GM19239 (cell line): ENCODE measurements around the gene IRF6.
"Not testable (repeated sequence)": the region's sequence is repeated elsewhere in the genome, so short reads cannot be mapped to it uniquely, and the experiment has no call there.

ENCODE experiments used
- DNase-seq: peaks from one replicate; pipeline ENCODE4 v3.0.0; 2011; ENCODE audit warnings: low spot score; ENCODE audit not compliant: insufficient read length
- FAIRE-seq: peaks from 2 replicates; lab custom pipeline; 2011; peaks lifted over from hg19 to GRCh38; lab: Jason Lieb, UNC

Gene IRF6

GRCh38 chr1:209797978-209798639, 7.8 kb downstream of the IRF6 start:
- no peak for FAIRE-seq
- no peak for DNase-seq

DNA sequence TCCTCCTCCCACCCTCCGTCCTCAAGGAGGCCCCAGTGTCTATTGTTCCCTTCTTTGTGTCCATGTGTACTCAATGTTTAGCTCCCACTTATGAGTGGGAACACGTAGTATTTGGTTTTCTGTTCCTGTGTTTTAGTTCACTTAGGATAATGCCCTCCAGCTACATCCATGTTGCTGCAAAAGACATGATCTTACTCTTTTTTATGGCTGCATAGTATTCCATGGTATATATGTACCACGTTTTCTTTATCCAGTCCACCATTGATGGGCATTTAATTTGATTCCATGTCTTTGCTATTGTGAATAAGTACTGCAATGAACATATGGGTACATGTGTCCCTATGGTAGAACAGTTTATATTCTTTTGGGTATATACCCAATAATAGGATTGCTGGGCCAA, 12.2 kb downstream of the IRF6 start:
- not testable (repeated sequence) for DNase-seq, FAIRE-seq

- DNase-seq (no peak), FAIRE-seq (no peak)
Measured at GRCh38 chr1:209791920-209792319, 14.0 kb downstream of the IRF6 start.

- FAIRE-seq (no peak), DNase-seq (no peak)
Measured at GRCh38 chr1:209790286-209791193, 15.4 kb downstream of the IRF6 start.

- DNase-seq: no peak
- FAIRE-seq: no peak
Measured at GRCh38 chr1:209789245-209789644, 16.7 kb downstream of the IRF6 start.

- DNase-seq: no peak
- no peak for FAIRE-seq
Measured at GRCh38 chr1:209787551-209787950, 18.4 kb downstream of the IRF6 start.

GRCh38 chr1:209786146-209786545, 19.8 kb downstream of the IRF6 start:
- DNase-seq: no peak
- FAIRE-seq: no peak

GRCh38 chr1:209785592-209785991, 20.4 kb downstream of the IRF6 start:
- no peak for DNase-seq
- no peak for FAIRE-seq

DNA sequence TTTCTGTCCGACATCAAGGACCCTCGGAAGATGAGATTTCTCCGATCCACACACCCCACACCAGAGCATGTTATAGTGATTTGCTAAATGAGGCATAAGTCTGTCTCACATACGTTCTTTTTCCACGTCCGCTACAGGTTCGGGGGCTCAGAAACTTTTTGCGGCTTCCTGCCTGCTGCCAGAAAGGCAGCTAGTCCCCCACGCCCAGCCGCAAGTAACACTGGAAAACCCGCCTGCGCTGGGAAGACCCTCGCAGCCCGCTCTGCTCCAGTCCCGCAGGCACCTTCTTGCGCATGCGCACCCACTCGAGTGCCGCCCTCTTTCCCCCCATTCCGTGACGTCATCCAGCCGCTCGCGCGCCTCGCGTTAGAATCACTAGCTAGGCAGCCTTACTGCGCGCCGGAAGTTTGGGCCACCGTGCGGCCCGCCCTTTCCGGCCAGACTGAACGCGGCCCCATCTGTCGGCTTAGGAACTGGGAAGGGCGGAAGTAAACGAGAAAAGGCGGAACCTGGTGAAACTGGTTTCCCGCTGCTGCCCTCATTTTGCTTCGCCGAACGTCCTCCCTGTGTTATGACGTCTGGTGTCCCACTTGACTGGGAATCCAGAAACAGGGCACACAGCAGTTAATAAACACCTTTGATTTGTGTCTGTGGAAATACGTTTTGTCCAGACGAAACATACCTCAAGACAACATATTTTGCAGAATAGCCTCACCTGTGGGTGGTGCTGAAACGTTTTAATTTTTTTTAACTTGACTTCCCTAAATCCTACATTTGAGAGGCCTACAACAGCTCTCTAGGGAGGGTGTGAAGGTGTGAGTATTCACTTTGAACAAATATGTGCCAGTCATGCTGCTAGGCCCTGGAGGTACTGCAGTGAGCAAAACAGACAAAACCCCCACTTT, 21.4 kb downstream of the IRF6 start, which contains the start of gene C1orf74:
C1orf74 (minus strand) TSS at position 295 of the 905 bp plus-strand sequence. CDS start 925 bp downstream, outside the sequence.
- FAIRE-seq: peak; percentile 99
- peak; percentile 84 for DNase-seq

GRCh38 chr1:209783386-209783785, 22.6 kb downstream of the IRF6 start:
- no peak for FAIRE-seq

GRCh38 chr1:209780268-209780667, 25.7 kb downstream of the IRF6 start:
- FAIRE-seq (peak; percentile 18), DNase-seq (no peak)

More at GRCh38 chr1:209783386-209783785, 22.6 kb downstream of the IRF6 start:
- no peak for DNase-seq

DNA sequence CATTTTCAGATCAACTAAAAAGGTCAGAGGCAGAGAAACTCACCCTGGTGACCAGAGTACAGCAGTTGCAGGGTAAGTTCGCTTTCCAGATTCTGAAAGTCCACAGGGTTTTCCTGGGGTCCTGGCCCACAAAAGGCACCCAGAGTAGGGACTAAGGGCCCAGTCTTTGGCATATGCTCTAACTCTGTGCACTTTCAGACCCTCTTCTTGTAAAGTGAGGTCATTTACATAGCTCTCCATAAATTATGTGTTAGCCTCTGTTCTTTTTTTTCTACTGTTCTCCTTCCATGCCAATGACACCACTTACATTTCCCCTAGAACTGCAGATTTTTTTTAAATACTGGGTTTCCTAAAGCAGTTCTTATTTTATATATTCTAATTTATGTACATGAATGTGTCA, 27.8 kb downstream of the IRF6 start:
- DNase-seq (no peak), FAIRE-seq (no peak)

DNA sequence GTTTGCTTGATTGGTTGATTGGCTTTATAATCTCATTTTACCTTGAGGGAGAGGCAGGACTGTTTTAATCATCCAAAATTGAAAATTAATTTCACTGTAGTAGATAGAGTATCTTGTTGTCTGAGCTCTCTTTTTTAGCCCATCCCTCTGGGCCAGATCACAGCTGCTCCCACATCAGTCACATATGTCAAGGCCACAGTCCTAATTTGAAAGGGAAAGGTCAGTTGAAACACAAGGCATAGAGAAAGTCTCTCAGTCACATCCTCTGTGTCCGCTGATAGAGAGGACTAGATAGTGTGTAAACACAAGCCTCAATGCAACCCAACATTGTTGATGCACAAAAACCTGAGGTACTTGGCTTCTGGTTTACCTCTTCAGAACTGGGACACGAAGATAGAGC, 28.4 kb downstream of the IRF6 start:
- DNase-seq (no peak), FAIRE-seq (no peak)

- FAIRE-seq (peak; percentile 44), DNase-seq (no peak)
Measured at GRCh38 chr1:209775678-209776077, 30.3 kb downstream of the IRF6 start.

DNA sequence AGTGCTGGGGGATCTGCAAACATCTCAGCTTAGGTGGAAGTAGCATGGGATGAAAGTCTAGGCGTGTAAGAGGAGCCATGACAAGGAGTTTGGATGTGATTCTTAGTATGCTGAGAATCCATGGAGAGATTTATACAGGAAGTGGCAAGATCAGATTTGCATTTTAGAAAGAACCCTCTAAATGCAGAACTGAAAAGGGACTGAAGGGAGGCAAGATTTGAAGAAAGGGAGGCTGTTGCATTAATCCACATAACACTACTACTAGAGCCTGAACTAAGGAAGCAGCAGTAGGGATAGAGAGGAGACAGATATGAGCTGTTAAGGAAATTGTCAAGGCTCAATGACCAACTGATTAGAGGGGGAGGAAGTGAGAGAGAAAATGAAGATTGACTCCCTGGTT, 31.4 kb downstream of the IRF6 start:
- FAIRE-seq (no peak), DNase-seq (no peak)

- no peak for DNase-seq
Measured at GRCh38 chr1:209772126-209772525, 33.8 kb downstream of the IRF6 start.

DNA sequence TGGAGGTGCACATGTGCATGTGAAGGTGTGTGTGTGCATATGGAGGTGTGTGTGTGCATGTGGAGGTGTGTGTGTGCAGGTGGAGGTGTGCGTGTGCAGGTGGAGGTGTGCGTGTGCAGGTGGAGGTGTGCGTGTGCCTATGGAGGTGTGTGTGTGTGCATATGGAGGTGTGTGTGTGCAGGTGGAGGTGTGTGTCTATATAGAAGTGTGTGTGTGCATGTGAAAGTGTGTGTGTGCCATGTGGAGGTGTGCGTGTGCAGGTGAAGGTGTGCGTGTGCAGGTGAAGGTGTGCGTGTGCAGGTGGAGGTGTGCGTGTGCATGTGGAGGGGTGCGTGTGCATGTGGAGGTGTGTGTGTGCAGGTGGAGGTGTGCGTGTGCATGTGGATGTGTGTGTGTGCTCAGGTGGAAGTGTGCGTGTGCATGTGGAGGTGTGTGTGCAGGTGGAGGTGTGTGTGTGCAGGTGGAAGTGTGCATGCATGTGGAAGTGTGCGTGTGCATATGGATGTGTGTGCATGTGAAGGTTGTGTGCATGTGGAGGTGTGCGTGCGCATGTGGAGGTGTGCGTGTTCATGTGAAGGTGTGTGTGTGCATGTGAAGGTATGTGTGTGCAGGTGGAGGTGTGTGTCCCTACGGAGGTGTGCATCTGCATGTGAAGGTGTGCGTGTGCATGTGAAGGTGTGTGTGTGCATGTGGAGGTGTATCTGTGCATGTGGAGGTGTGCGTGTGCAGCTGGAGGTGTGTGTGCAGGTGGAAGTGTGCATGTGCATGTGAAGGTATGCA, 35.1 kb downstream of the IRF6 start:
- no peak for FAIRE-seq
- DNase-seq: no peak

More at GRCh38 chr1:209772126-209772525, 33.8 kb downstream of the IRF6 start:
- no peak for FAIRE-seq

- peak; percentile 68 for FAIRE-seq
- no peak for DNase-seq
Measured at GRCh38 chr1:209769971-209770370, 36.0 kb downstream of the IRF6 start.

GRCh38 chr1:209769171-209769904, 36.6 kb downstream of the IRF6 start:
- FAIRE-seq: no peak
- peak; percentile 45 for DNase-seq
